ENCODE data around the gene PKIG. TPM values are rescaled to one million over a fixed set of nuclear protein-coding genes. Genes with fewer than 3 reads are reported as not detected.

Gene PKIG
- total and polyA plus RNA-seq, 2 of the 8 experiments (the other 6 are each of a cell fraction or from before 2014, with no cell fraction given) = 26.7 to 34.3 TPM

- no peak overlapping the region for H4K91ac ChIP-seq (replicated peaks; ENCODE audit: insufficient read length, low read length)
- H3K4me3 ChIP-seq (ENCODE audit: extremely low read depth in 1 of 4, insufficient read depth in 2 of 4, low read depth in 3 of 4, low read length in 4 of 4) = no peak overlapping the region
- DNase-seq (ENCODE audit: low read depth in 1 of 2, low spot score in 2 of 2) (no peak), FAIRE-seq (no peak)
- H3K23me2 ChIP-seq (ENCODE audit: low read depth, low read length) = no peaks in the 10 kb centered on the region
- H4K8ac ChIP-seq (ENCODE audit: extremely low read depth, insufficient read depth, low read length) = no peak overlapping the region
- H2BK15ac ChIP-seq (ENCODE audit: low read length) = no peak overlapping the region
- H2AFZ ChIP-seq (ENCODE audit: low read length) = no peak overlapping the region
- no peak overlapping the region for H4K5ac ChIP-seq (ENCODE audit: insufficient read length, low read depth, low read length)
- H3K79me1 ChIP-seq (ENCODE audit: low read depth, low read length) = no peaks in the 10 kb centered on the region
- H2BK5ac ChIP-seq (ENCODE audit: low read depth, low read length) = no peak overlapping the region
- H2BK12ac ChIP-seq (ENCODE audit: low read depth, low read length) = no peak overlapping the region
- no peak overlapping the region for H3K18ac ChIP-seq (ENCODE audit: extremely low read depth, low read length)
- POLR2A ChIA-PET (ENCODE audit: partially characterized antibody) = no interaction called here
- no peak overlapping the region for H2BK120ac ChIP-seq (replicated peaks; ENCODE audit: low read depth, low read length)
- CTCF ChIA-PET (ENCODE audit: partially characterized antibody) = interaction anchor here (0.6 to 2.3 kb wide), 8 partner anchors 12 to 227 kb away, joined by 3 to 6 read pairs (median 4); no protein-coding TSS in a partner anchor
- WGBS, 2 experiments (ENCODE audit: extremely low coverage in 1 of 2, insufficient coverage in 1 of 2, insufficient read length in 1 of 2, insufficient replicate concordance in 2 of 2, low coverage in 1 of 2, low lambda C conversion rate in 2 of 2, missing lambda C conversion rate in 1 of 2) = 77% methylated on average over 10 of the region's 10 CpGs; no CpG with 5 or more reads in 1 of the 2 experiments
- H3K9ac ChIP-seq (replicated peaks in 1 of 4; ENCODE audit: extremely low read depth in 1 of 4, low read depth in 3 of 4, low read length in 3 of 4) = no peak overlapping the region; a peak in 1 of 7 replicates
- H3K4me2 ChIP-seq (ENCODE audit: insufficient read depth in 1 of 2, low read depth in 2 of 2, low read length in 2 of 2) = peak overlapping the region; percentile 23 to 49
- no peak overlapping the region for H3K27ac ChIP-seq (ENCODE audit: low read depth, low read length)
- no peak overlapping the region for H2BK20ac ChIP-seq (ENCODE audit: low read length)
- H3K4ac ChIP-seq (replicated peaks; ENCODE audit: insufficient read length, low read depth, low read length) = no peak overlapping the region
- H3K56ac ChIP-seq (replicated peaks; ENCODE audit: insufficient read length, low read depth, low read length) = no peak overlapping the region
- no peak overlapping the region for H2AK5ac ChIP-seq (ENCODE audit: low read depth, low read length)
- H3K27me3 ChIP-seq (replicated peaks in 1 of 4; ENCODE audit: control insufficient read depth in 3 of 4, extremely low read depth in 1 of 4, insufficient read depth in 3 of 4, low read length in 3 of 4) = peaks cover 0 to 3% (median 1%) of the 10 kb centered on the region in 4 experiments; a peak in 3 of 7 replicates
- H3K36me3 ChIP-seq (ENCODE audit: control insufficient read depth in 2 of 4, insufficient read depth in 4 of 4, low read length in 3 of 4) = peaks cover 0 to 10% (median 4%) of the 10 kb centered on the region in 4 experiments; a peak in 4 of 8 replicates
- H3K4me1 ChIP-seq (replicated peaks in 1 of 4; ENCODE audit: control insufficient read depth in 3 of 4, insufficient read depth in 4 of 4, low read length in 3 of 4) = peaks cover 0 to 28% (median 15%) of the 10 kb centered on the region in 4 experiments; a peak in 6 of 7 replicates
- H3K23ac ChIP-seq (ENCODE audit: insufficient read length) = no peak overlapping the region
- peaks cover 3 to 10% of the 10 kb centered on the region in 2 experiments for H4K20me1 ChIP-seq (replicated peaks in 1 of 2; ENCODE audit: control insufficient read depth in 1 of 2, insufficient read depth in 2 of 2, low read length in 2 of 2)
- no peaks in the 10 kb centered on the region for H3K79me2 ChIP-seq (ENCODE audit: control insufficient read depth in 1 of 2, insufficient read depth in 2 of 2, low read length in 2 of 2)
- H3K9me3 ChIP-seq (ENCODE audit: insufficient read depth in 2 of 2, low read depth in 1 of 2, low read length in 1 of 2) = no peaks in the 10 kb centered on the region
- H3K14ac ChIP-seq (ENCODE audit: insufficient read length) = no peak overlapping the region
- TF ChIP-seq EZH2 (IDR thresholded peaks at IDR 0.05; ENCODE audit: low read depth, low read length, severe bottlenecking) = no peak
- no peak for TF ChIP-seq SUZ12 (IDR thresholded peaks at IDR 0.05; ENCODE audit: low read length)
- no peak for TF ChIP-seq PHF8 (conservative IDR thresholded peaks at IDR 0.05; ENCODE audit: low read depth, low read length)
- TF ChIP-seq TAF1 (IDR thresholded peaks at IDR 0.05; ENCODE audit: low read depth, low read length) = no peak
- TF ChIP-seq JUN (IDR thresholded peaks at IDR 0.05; ENCODE audit: low read depth, low read length) = no peak
- no peak for TF ChIP-seq CBX8 (IDR thresholded peaks at IDR 0.05; ENCODE audit: borderline replicate concordance, low read depth, low read length)
- TF ChIP-seq TCF12 (IDR thresholded peaks at IDR 0.05; ENCODE audit: low read depth, low read length) = no peak
- no peak for TF ChIP-seq POLR2A (IDR thresholded peaks at IDR 0.05; ENCODE audit: control extremely low read depth in 1 of 2, low read depth in 2 of 2, low read length in 2 of 2)
- no peak for TF ChIP-seq YY1 (IDR thresholded peaks at IDR 0.05; ENCODE audit: low read depth, low read length)
- TF ChIP-seq, protein P1, sequence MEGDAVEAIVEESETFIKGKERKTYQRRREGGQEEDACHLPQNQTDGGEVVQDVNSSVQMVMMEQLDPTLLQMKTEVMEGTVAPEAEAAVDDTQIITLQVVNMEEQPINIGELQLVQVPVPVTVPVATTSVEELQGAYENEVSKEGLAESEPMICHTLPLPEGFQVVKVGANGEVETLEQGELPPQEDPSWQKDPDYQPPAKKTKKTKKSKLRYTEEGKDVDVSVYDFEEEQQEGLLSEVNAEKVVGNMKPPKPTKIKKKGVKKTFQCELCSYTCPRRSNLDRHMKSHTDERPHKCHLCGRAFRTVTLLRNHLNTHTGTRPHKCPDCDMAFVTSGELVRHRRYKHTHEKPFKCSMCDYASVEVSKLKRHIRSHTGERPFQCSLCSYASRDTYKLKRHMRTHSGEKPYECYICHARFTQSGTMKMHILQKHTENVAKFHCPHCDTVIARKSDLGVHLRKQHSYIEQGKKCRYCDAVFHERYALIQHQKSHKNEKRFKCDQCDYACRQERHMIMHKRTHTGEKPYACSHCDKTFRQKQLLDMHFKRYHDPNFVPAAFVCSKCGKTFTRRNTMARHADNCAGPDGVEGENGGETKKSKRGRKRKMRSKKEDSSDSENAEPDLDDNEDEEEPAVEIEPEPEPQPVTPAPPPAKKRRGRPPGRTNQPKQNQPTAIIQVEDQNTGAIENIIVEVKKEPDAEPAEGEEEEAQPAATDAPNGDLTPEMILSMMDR (IDR thresholded peaks at IDR 0.05; ENCODE audit: control extremely low read depth in 1 of 3, insufficient read depth in 1 of 3, low read depth in 1 of 3, low read length in 3 of 3) = no peak
These were observed 32.9 kb downstream of the PKIG start for GRCh38 chr20:44615169-44615791.
